ENCODE measurements around the gene OGFOD2. TPM values are rescaled to one million over a fixed set of nuclear protein-coding genes. Genes with fewer than 3 reads are reported as not detected.

OGFOD2 gene
- total and polyA plus RNA-seq, 2 of the 13 experiments (the other 11 are each of a cell fraction or from before 2014, with no cell fraction given), result 13.2 to 14.6 TPM

DNA sequence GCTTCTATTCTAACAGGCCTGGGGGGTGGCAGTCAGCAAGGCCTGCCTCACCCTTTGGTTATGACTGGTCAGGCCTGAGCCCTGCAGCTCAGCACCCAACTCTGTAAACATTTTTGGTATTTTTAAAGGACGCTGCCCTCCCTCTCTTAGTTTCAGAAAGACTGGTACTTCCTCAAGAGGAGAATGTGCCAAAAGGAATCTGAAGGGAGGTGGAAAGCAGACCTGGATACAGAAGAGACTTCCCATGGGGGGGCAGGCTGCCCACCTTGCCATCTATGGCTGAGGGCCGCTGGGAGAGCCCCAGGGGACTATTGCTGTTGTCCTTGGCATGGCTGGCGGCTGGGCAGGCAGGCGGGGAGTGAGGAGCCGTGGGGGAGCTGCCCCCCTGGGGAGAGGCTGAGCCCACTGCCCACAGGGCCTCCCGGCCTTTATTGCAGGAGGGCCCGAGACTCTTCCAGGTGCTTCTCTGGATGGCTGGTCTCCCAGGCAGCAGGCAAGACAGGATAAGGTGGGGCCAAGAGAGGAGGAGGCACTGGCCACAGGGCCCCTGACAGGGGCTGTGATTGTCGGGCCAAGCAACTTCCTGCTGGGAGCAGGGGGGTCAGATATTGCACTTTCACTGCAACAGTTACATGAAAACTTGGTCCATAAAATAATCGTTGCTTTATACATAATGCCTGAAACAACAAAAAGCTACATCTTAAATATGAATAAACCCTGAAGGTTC is 8.9 kb downstream of the OGFOD2 start (continued):
- no peak for TF ChIP-seq ZNF83 (CRISPR knock-in tag; IDR thresholded peaks at IDR 0.05; ENCODE audit: borderline replicate concordance)
- TF ChIP-seq AKAP8 (CRISPR knock-in tag; IDR thresholded peaks at IDR 0.05), result no peak; the same call in 1 of the 2 replicates
- TF ChIP-seq ZNF598 (CRISPR knock-in tag; IDR thresholded peaks at IDR 0.05; ENCODE audit: borderline replicate concordance), result 0 out of 2 replicates have a peak, but pooled peaks have one; percentile 8
- TF ChIP-seq POLR2G (IDR thresholded peaks at IDR 0.05; ENCODE audit: low read depth, low read length), result peak; percentile 53
- no peak for TF ChIP-seq ZFP1 (CRISPR knock-in tag; IDR thresholded peaks at IDR 0.05)
- 0 out of 2 replicates have a peak, but pooled peaks have one; percentile 35 for TF ChIP-seq NAIF1 (CRISPR knock-in tag; IDR thresholded peaks at IDR 0.05; ENCODE audit: borderline replicate concordance)
- 0 out of 2 replicates have a peak, but pooled peaks have one; percentile 3 for TF ChIP-seq BHLHE40 (IDR thresholded peaks at IDR 0.05; ENCODE audit: low read length)
- no peak for TF ChIP-seq ZNF468 (CRISPR knock-in tag; IDR thresholded peaks at IDR 0.05)
- TF ChIP-seq, protein P1, sequence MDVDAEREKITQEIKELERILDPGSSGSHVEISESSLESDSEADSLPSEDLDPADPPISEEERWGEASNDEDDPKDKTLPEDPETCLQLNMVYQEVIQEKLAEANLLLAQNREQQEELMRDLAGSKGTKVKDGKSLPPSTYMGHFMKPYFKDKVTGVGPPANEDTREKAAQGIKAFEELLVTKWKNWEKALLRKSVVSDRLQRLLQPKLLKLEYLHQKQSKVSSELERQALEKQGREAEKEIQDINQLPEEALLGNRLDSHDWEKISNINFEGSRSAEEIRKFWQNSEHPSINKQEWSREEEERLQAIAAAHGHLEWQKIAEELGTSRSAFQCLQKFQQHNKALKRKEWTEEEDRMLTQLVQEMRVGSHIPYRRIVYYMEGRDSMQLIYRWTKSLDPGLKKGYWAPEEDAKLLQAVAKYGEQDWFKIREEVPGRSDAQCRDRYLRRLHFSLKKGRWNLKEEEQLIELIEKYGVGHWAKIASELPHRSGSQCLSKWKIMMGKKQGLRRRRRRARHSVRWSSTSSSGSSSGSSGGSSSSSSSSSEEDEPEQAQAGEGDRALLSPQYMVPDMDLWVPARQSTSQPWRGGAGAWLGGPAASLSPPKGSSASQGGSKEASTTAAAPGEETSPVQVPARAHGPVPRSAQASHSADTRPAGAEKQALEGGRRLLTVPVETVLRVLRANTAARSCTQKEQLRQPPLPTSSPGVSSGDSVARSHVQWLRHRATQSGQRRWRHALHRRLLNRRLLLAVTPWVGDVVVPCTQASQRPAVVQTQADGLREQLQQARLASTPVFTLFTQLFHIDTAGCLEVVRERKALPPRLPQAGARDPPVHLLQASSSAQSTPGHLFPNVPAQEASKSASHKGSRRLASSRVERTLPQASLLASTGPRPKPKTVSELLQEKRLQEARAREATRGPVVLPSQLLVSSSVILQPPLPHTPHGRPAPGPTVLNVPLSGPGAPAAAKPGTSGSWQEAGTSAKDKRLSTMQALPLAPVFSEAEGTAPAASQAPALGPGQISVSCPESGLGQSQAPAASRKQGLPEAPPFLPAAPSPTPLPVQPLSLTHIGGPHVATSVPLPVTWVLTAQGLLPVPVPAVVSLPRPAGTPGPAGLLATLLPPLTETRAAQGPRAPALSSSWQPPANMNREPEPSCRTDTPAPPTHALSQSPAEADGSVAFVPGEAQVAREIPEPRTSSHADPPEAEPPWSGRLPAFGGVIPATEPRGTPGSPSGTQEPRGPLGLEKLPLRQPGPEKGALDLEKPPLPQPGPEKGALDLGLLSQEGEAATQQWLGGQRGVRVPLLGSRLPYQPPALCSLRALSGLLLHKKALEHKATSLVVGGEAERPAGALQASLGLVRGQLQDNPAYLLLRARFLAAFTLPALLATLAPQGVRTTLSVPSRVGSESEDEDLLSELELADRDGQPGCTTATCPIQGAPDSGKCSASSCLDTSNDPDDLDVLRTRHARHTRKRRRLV (CRISPR knock-in tag; IDR thresholded peaks at IDR 0.05), result no peak
- no peak for TF ChIP-seq ARHGAP35 (CRISPR knock-in tag; IDR thresholded peaks at IDR 0.05; ENCODE audit: borderline replicate concordance)
- no peak for TF ChIP-seq ZNF878 (CRISPR knock-in tag; IDR thresholded peaks at IDR 0.05)
- TF ChIP-seq TAF15 (IDR thresholded peaks at IDR 0.05; ENCODE audit: low read depth, low read length, poor library complexity, severe bottlenecking), result no peak
- TF ChIP-seq, protein P2, sequence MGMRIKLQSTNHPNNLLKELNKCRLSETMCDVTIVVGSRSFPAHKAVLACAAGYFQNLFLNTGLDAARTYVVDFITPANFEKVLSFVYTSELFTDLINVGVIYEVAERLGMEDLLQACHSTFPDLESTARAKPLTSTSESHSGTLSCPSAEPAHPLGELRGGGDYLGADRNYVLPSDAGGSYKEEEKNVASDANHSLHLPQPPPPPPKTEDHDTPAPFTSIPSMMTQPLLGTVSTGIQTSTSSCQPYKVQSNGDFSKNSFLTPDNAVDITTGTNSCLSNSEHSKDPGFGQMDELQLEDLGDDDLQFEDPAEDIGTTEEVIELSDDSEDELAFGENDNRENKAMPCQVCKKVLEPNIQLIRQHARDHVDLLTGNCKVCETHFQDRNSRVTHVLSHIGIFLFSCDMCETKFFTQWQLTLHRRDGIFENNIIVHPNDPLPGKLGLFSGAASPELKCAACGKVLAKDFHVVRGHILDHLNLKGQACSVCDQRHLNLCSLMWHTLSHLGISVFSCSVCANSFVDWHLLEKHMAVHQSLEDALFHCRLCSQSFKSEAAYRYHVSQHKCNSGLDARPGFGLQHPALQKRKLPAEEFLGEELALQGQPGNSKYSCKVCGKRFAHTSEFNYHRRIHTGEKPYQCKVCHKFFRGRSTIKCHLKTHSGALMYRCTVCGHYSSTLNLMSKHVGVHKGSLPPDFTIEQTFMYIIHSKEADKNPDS (CRISPR knock-in tag; IDR thresholded peaks at IDR 0.05), result no peak
- no peak for TF ChIP-seq ADNP (CRISPR knock-in tag; IDR thresholded peaks at IDR 0.05)
- 0 out of 2 replicates have a peak, but pooled peaks have one; percentile 54 for TF ChIP-seq KAT8 (CRISPR knock-in tag; IDR thresholded peaks at IDR 0.05)
- TF ChIP-seq, protein P3, sequence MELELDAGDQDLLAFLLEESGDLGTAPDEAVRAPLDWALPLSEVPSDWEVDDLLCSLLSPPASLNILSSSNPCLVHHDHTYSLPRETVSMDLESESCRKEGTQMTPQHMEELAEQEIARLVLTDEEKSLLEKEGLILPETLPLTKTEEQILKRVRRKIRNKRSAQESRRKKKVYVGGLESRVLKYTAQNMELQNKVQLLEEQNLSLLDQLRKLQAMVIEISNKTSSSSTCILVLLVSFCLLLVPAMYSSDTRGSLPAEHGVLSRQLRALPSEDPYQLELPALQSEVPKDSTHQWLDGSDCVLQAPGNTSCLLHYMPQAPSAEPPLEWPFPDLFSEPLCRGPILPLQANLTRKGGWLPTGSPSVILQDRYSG (CRISPR knock-in tag; IDR thresholded peaks at IDR 0.05), result no peak
- no peak for TF ChIP-seq GATA4 (IDR thresholded peaks at IDR 0.05; ENCODE audit: borderline replicate concordance, low read depth)
- TF ChIP-seq POLR2AphosphoS2 (IDR thresholded peaks at IDR 0.05; ENCODE audit: low read depth, low read length), result no peak
- TF ChIP-seq ZNF446 (CRISPR knock-in tag; IDR thresholded peaks at IDR 0.05), result 0 out of 2 replicates have a peak, but pooled peaks have one; percentile 45
- no peak for TF ChIP-seq ZNF451 (CRISPR knock-in tag; IDR thresholded peaks at IDR 0.05)
- TF ChIP-seq ZNF337 (CRISPR knock-in tag; IDR thresholded peaks at IDR 0.05; ENCODE audit: borderline replicate concordance, low read depth), result 0 out of 2 replicates have a peak, but pooled peaks have one; percentile 8
- TF ChIP-seq ZNF549 (CRISPR knock-in tag; IDR thresholded peaks at IDR 0.05), result no peak
- TF ChIP-seq RAD21 (CRISPR knock-in tag; IDR thresholded peaks at IDR 0.05), result 0 out of 2 replicates have a peak, but pooled peaks have one; percentile 20

Data from HepG2 (cell line).